HG02588 (cell line): ENCODE measurements around the gene SCAF8.
"Not testable (repeated sequence)": the region's sequence is repeated elsewhere in the genome, so short reads cannot be mapped to it uniquely, and the experiment has no call there.

Experiments
- ATAC-seq: cut with Tn5 transposase; IDR thresholded peaks from one replicate; pipeline ENCODE4 v1.9.1; 2021; ENCODE audit warnings: mild to moderate bottlenecking, moderate library complexity; ENCODE audit not compliant: unreplicated experiment

Gene SCAF8

DNA sequence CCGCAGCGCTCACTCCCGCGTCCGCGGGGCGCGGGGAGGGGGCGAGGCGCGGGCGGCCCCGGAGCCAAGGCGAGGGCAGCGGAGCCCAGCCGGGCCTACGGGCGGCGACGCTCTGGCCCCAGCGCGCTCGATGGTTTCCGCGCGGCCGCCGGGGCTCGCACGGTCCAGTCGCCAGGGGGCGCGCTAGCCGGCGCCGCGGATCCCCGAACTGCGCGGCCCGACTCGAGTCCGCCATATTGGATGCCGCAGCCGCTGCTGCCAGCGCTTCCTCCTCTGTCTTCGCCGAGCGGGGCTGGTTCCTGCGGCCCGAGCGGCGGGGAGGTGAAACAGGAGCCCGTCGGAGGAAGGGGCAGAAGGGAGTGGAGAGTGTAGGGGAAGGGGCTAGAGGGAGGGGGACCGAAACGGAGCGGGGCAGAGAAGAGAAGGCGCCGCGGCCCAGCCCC, at the start of gene SCAF8:
TSS of gene SCAF8 (plus strand) at position 234 of the 443 bp plus-strand sequence. CDS start 485 bp downstream, outside the sequence.
- peak; percentile 77 for ATAC-seq

DNA sequence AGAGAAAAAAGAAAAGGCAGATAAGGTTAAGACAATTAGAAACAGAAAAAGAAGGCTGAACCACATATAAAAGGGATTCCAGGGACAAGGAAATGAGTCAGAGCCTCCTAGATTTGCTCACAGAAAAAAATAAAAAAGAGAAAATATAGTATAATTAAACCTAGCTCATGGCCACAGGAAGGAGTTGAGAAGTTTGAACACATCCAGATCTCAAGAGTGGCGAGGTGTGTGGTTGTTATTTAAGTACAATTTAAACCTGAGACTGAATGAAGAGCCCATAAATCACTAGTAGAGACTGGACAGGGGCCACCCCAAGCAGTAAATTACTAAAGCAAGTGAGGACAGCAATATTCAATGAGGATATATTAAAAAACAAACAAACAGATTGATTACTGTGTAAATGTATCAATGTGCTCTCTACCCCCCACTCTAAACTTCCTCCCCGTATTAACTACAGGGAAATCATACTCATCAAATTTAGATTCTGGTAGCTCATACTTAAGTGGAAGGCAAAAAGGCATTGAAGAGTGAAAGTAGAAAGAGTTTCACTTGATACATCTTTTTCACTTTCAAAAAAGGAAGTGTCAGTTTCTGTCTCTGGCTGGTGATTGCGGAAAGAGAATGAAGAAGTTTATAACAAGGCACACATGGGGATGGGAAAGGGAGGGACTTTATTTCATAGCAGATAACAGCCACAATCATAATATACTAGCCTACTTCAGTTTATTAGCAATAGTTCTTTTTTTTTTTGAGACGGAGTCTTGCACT, 49.3 kb upstream of the SCAF8 start:
- ATAC-seq, result peak; percentile 71

- ATAC-seq, result no peak
Observed at GRCh38 chr6:154686162-154686561, 47.1 kb upstream of the SCAF8 start.

GRCh38 chr6:154689493-154690255, 43.5 kb upstream of the SCAF8 start:
- no peak for ATAC-seq

GRCh38 chr6:154690857-154691256, 42.4 kb upstream of the SCAF8 start:
- ATAC-seq, result no peak

DNA sequence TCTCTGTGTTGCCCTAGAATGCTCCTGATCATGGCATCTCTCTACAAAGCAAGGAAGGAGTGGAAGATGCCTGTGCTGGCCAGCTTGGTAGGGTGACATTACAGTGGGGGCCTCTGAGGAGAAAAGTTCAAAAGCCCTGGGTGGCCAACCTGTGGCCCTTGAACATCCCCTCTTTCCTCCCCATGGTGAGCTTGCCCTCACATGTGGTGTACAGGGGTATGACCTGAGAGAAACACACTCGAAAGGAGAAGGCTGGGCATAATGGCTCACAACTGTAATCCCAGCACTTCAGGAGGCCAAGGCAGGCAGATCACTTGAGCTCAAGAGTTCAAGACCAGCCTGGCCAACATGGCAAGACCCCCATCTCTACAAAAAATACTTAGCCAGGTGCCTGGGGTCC, 36.6 kb upstream of the SCAF8 start:
- ATAC-seq, result no peak

GRCh38 chr6:154703124-154703523, 30.1 kb upstream of the SCAF8 start:
- no peak for ATAC-seq

DNA sequence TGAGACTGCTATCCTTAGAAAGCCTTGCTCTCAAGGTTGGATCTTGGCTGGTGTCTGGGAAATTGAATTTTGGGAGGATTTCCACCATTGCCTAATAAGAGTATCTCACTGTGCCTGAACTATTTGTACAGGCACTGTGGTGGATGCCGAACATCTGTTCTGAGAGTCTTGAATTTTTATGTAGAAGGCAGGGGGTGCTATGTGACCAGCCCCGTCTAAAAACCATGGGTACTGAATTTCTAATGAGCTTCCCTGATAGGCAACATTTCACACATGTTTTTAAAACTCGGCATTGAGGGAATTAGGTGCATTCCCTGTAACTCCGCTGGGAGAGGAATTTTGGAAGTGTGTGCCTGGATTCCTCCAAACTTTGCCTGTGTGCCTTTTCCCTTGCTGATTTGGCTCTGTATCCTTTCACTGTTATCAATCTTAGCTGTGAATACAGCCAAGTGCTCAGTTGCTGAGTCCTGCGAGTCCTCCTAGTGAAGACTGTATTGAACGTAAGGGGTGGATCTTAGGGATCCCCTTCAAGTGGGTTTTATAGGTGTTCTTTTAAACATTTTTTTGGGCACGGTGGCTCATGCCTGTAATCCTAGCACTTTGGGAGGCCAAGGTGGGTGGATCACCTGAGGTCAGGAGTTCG, 27.6 kb upstream of the SCAF8 start:
- no peak for ATAC-seq

DNA sequence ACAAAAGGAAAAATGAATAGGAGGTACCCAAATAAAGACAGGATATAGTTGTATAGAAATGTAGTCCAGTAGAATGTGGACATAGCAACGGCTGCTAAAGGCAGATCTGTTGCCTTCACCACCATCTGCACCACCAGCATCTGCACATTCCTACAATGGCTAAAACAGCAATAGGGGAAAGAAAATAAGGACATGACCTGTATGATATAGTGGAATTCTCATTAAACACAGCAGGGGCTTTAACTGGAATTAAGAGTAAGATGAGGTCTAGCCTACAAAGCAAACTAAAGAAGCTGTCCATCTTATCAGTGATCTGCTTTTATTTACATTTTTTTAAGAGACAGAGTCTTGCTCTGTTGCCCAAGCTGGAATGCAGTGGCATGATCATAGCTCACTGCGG, 26.8 kb upstream of the SCAF8 start:
- ATAC-seq, result no peak

DNA sequence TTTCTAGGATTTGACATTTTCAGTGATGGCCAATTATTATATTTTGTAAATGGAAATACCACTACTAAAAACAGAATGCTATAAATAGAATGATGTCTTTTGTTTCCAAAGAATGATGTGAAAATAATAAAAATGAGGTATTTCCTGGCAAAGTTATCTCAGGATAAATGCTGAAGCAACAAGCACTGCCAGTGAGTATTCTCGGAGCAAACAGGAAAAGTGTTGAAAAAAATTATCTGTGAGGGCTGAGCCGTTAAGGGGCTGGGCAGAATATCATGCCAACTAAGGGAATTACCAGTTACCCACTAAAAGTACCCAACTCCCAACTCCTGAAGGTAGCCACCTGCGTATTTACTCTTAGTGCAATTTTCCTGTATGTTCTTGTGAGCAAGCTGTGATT, 23.6 kb upstream of the SCAF8 start:
- ATAC-seq, result no peak

GRCh38 chr6:154710689-154711088, 22.5 kb upstream of the SCAF8 start:
- no peak for ATAC-seq

DNA sequence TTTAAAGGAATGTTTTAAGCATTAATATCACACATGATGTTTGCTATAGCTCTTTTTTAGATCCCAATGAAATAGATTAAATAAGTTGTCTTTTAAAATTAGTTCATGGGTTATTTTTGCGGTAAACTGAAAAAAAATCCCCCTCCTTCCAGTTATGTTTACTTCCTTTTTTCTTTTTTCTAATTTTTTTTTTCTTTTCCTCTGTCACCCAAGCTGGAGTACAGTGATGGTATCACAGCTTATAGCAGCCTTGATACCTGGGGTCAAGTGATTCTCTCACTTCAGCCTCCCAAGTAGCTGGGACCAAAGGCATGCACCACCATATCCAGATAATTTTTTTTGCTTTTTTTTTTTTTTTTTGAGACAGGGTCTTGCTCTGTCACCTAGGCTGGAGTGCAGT, 17.8 kb upstream of the SCAF8 start:
- ATAC-seq, result no peak

DNA sequence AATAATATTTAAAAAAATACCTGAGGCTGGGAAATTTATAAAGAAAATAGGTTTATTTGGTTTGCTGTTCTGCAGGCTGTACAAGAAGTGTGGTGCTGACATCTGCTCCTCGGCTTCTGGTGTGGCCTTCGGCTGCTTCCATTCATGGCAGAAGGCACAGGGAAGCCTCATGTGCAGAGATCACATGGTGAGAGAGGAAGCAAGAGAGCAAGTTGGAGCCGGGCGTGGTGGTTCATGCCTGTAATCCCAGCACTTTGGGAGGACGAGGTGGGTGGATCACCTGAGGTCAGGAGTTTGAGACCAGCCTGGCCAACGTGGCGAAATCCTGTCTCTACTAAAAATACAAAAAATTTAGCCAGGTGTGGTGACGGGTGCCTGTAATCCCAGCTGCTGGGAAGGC, 16.9 kb upstream of the SCAF8 start:
- not testable (repeated sequence) for ATAC-seq

DNA sequence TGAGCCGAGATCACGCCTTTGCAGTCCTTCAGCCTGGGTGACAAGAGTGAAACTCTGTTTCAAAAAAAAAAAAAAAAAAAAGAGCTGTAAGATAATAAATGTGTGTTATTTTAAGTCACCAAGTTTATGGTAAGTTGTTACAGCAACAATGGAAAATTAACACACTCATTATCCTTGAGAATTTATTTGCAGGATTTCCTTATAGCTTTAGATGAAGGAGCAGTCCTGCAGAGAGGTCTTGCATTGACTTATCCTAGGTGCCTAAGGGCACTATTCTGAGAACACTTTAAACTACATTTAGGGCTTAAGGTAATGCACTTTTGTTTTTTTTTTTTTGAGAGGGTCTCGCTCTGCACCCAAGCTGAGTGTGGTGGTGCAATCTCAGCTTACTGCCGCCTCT, 13.8 kb upstream of the SCAF8 start:
- ATAC-seq, result no peak

DNA sequence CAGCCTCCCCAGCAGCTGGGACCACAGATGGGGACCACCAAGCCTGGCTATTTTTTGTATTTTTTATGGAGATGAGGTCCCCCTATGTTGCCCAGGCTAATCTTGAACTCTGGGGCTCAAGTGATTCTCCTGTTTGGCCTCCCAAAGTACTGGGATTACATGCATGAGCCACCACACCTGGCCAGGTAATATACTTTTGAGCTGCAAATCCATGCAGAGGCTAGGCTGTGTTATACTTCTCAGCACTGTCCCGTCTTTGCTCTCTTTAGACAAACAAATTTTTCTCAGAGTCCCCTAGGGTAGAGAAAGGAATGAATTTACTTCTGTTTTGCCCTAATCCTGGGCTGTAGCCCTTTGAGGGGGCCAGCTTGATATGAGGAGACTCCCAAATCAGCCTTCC, 13.4 kb upstream of the SCAF8 start:
- ATAC-seq, result no peak

GRCh38 chr6:154721460-154721859, 11.8 kb upstream of the SCAF8 start:
- ATAC-seq, result no peak

- no peak for ATAC-seq
Observed at GRCh38 chr6:154726887-154727286, 6.3 kb upstream of the SCAF8 start.

GRCh38 chr6:154731296-154732218, 1.7 kb upstream of the SCAF8 start:
- no peak for ATAC-seq

- no peak for ATAC-seq
Observed at GRCh38 chr6:154732538-154733182, 556 bp upstream of the SCAF8 start.
